Neuronal stem cell (in vitro differentiated cells): ENCODE measurements around the gene ZBTB20.

Experiments
- DNase-seq: peaks from one replicate; pipeline ENCODE4 v3.0.0-alpha.2; 2013; ENCODE audit warnings: low spot score
- H2AFZ ChIP-seq: one replicate; pipeline ENCODE4 v1.6.1; 2013; ENCODE audit warnings: mild to moderate bottlenecking, low read length, inconsistent platforms
- H2AK5ac ChIP-seq: 2 replicates; pipeline ENCODE4 v1.6.1; 2013; ENCODE audit warnings: low read depth, mild to moderate bottlenecking, inconsistent platforms, low read length, moderate library complexity, mixed read lengths
- H2BK120ac ChIP-seq: 2 replicates; pipeline ENCODE4 v1.6.1; 2013; ENCODE audit warnings: low read depth, mild to moderate bottlenecking, inconsistent platforms, low read length, moderate library complexity, mixed read lengths
- H2BK12ac ChIP-seq: one replicate; pipeline ENCODE4 v1.6.1; 2013; ENCODE audit warnings: low read length, inconsistent platforms
- H2BK15ac ChIP-seq: 2 replicates; pipeline ENCODE4 v1.6.1; 2013; ENCODE audit warnings: mild to moderate bottlenecking, low read length, inconsistent platforms, mixed read lengths
- H2BK5ac ChIP-seq: one replicate; pipeline ENCODE4 v1.6.1; 2013; ENCODE audit warnings: inconsistent platforms, mild to moderate bottlenecking, low read length, moderate library complexity
- H3K14ac ChIP-seq: one replicate; pipeline ENCODE4 v1.6.1; 2013; ENCODE audit warnings: low read length, inconsistent platforms
- H3K18ac ChIP-seq: 2 replicates; pipeline ENCODE4 v1.6.1; 2013; ENCODE audit warnings: low read length, inconsistent platforms
- H3K23ac ChIP-seq: 2 replicates; pipeline ENCODE4 v1.6.1; 2013; ENCODE audit warnings: low read depth, mild to moderate bottlenecking, mixed read lengths, low read length, inconsistent platforms; ENCODE audit not compliant: poor library complexity
- H3K27ac ChIP-seq: replicated peaks from 3 replicates; pipeline ENCODE4 v1.5.1; 2013; ENCODE audit warnings: low read length, inconsistent platforms
- H3K27me3 ChIP-seq, 3 experiments: 2 replicates each; pipeline ENCODE4 v1.6.1; 2013; ENCODE audit warnings: low read length in 3 of 3, mild to moderate bottlenecking in 2 of 3, inconsistent platforms in 1 of 3, low read depth in 1 of 3, mixed read lengths in 1 of 3, moderate library complexity in 1 of 3; ENCODE audit not compliant: control insufficient read depth in 3 of 3, insufficient read depth in 3 of 3
- H3K36me3 ChIP-seq, 2 donors: replicated peaks in 1 of 2; 2 replicates each; pipeline ENCODE4 v1.6.1; 2013; ENCODE audit warnings: low read length in 2 of 2; ENCODE audit not compliant: control insufficient read depth in 2 of 2, insufficient read depth in 2 of 2
- H3K4ac ChIP-seq: 2 replicates; pipeline ENCODE4 v1.6.1; 2013; ENCODE audit warnings: inconsistent platforms, mild to moderate bottlenecking, low read length, moderate library complexity
- H3K4me1 ChIP-seq, 2 donors: 1 replicate in 1 of 2; 2 replicates in 1 of 2; pipeline ENCODE4 v1.6.1; 2013; ENCODE audit warnings: low read length in 2 of 2, low read depth in 1 of 2; ENCODE audit not compliant: control insufficient read depth in 2 of 2, insufficient read depth in 1 of 2
- H3K4me2 ChIP-seq: one replicate; pipeline ENCODE4 v1.6.1; 2013; ENCODE audit warnings: mild to moderate bottlenecking, low read length, inconsistent platforms; ENCODE audit not compliant: insufficient read depth, poor library complexity, severe bottlenecking
- H3K4me3 ChIP-seq, 2 donors: 2 replicates each; pipeline ENCODE4 v1.5.1; 2013; ENCODE audit warnings: low read length in 2 of 2, mild to moderate bottlenecking in 2 of 2, inconsistent platforms in 1 of 2, moderate library complexity in 1 of 2
- H3K79me1 ChIP-seq: one replicate; pipeline ENCODE4 v1.6.1; 2013; ENCODE audit warnings: low read depth, mild to moderate bottlenecking, inconsistent platforms, low read length, moderate library complexity
- H3K9ac ChIP-seq: one replicate; pipeline ENCODE4 v1.6.1; 2013; ENCODE audit warnings: mild to moderate bottlenecking, low read depth, low read length, inconsistent platforms; ENCODE audit not compliant: poor library complexity
- H3K9me3 ChIP-seq, 2 donors: replicated peaks in 1 of 2; 2 replicates each; pipeline versions ENCODE3 to v1.6.1; 2013; ENCODE audit warnings: low read length in 2 of 2, mild to moderate bottlenecking in 2 of 2, inconsistent platforms in 1 of 2, low read depth in 1 of 2, mixed read lengths in 1 of 2, moderate library complexity in 1 of 2; ENCODE audit not compliant: control insufficient read depth in 2 of 2, insufficient read depth in 1 of 2
- H4K8ac ChIP-seq: one replicate; pipeline ENCODE4 v1.6.1; 2013; ENCODE audit warnings: low read depth, mild to moderate bottlenecking, inconsistent platforms, low read length, moderate library complexity
- H4K91ac ChIP-seq: one replicate; pipeline ENCODE4 v1.6.1; 2013; ENCODE audit warnings: low read length, low read depth, mild to moderate bottlenecking, inconsistent platforms; ENCODE audit not compliant: poor library complexity
- WGBS, 2 donors: extraction: QIAGEN DNeasy Blood & Tissue Kit; methylation state at CpG; one replicate each; pipeline ENCODE4 v1.1.7; 2013; ENCODE audit warnings: missing lambda C conversion rate in 2 of 2, mixed read lengths in 1 of 2; ENCODE audit not compliant: insufficient read length in 2 of 2, insufficient replicate concordance in 1 of 2; ENCODE audit errors: extremely low coverage in 2 of 2; 5-methylcytosine and 5-hydroxymethylcytosine counted together

The ZBTB20 gene

GRCh38 chr3:114892131-114892879 lies 254.8 kb downstream of the ZBTB20 start:
- Histone ChIP-seq H2AK5ac (no peak overlapping the region), H3K4ac (no peak overlapping the region), H3K27me3 (no peaks in the 10 kb centered on the region), H3K4me2 (no peak overlapping the region), H2BK5ac (no peak overlapping the region), H3K9me3 (no peaks in the 10 kb centered on the region), H2BK15ac (no peak overlapping the region), H3K79me1 (no peaks in the 10 kb centered on the region), H2AFZ (no peak overlapping the region), H2BK12ac (no peak overlapping the region), H3K27ac (no peak overlapping the region), H3K36me3 (no peaks in the 10 kb centered on the region), H3K23ac (no peak overlapping the region), H3K18ac (no peak overlapping the region), H3K9ac (no peak overlapping the region), H2BK120ac (no peak overlapping the region), H4K91ac (no peak overlapping the region), H3K4me1 (no peaks in the 10 kb centered on the region), H4K8ac (no peak overlapping the region), H3K14ac (no peak overlapping the region), H3K4me3 (no peak overlapping the region)
- WGBS, 2 donors: no CpG with 5 or more reads among the region's 2 CpGs
- DNase-seq: no peak

GRCh38 chr3:114887806-114888205 lies 259.3 kb downstream of the ZBTB20 start:
- H3K9ac ChIP-seq: no peak overlapping the region
- H3K4me2 ChIP-seq: no peak overlapping the region
- H3K18ac ChIP-seq: no peak overlapping the region

GRCh38 chr3:114886905-114887304 lies 260.2 kb downstream of the ZBTB20 start:
- Histone ChIP-seq H4K8ac (no peak overlapping the region), H3K4me1 (no peaks in the 10 kb centered on the region), H2BK5ac (no peak overlapping the region), H3K27ac (no peak overlapping the region), H3K9me3 (no peaks in the 10 kb centered on the region), H3K27me3 (no peaks in the 10 kb centered on the region), H3K14ac (no peak overlapping the region), H3K9ac (no peak overlapping the region), H3K79me1 (no peaks in the 10 kb centered on the region), H2BK120ac (no peak overlapping the region), H3K4me2 (no peak overlapping the region), H3K18ac (no peak overlapping the region), H3K4me3 (no peak overlapping the region), H3K23ac (no peak overlapping the region), H2BK15ac (no peak overlapping the region), H4K91ac (no peak overlapping the region), H3K36me3 (no peaks in the 10 kb centered on the region), H2AFZ (no peak overlapping the region), H2AK5ac (no peak overlapping the region), H2BK12ac (no peak overlapping the region), H3K4ac (no peak overlapping the region)
- DNase-seq: no peak
- no CpG with 5 or more reads among the region's 4 CpGs for WGBS, 2 donors

More at GRCh38 chr3:114887806-114888205, 259.3 kb downstream of the ZBTB20 start:
- H3K4ac ChIP-seq: no peak overlapping the region
- no peak overlapping the region for H2BK12ac ChIP-seq
- no peaks in the 10 kb centered on the region for H3K4me1 ChIP-seq
- H4K91ac ChIP-seq: no peak overlapping the region
- no peaks in the 10 kb centered on the region for H3K79me1 ChIP-seq
- H2BK5ac ChIP-seq: no peak overlapping the region
- H2BK15ac ChIP-seq: no peak overlapping the region
- no peak overlapping the region for H4K8ac ChIP-seq
- no peak overlapping the region for H3K27ac ChIP-seq
- H3K27me3 ChIP-seq: no peaks in the 10 kb centered on the region
- no peak overlapping the region for H3K23ac ChIP-seq
- H3K4me3 ChIP-seq: no peak overlapping the region
- WGBS, 2 donors: no CpG with 5 or more reads among the region's 3 CpGs
- H2AK5ac ChIP-seq: no peak overlapping the region
- H3K14ac ChIP-seq: no peak overlapping the region
- H2BK120ac ChIP-seq: no peak overlapping the region
- no peaks in the 10 kb centered on the region for H3K9me3 ChIP-seq
- no peaks in the 10 kb centered on the region for H3K36me3 ChIP-seq
- no peak for DNase-seq
- no peak overlapping the region for H2AFZ ChIP-seq

GRCh38 chr3:114884213-114884923 lies 262.7 kb downstream of the ZBTB20 start:
- H2AFZ ChIP-seq: no peak overlapping the region
- H2AK5ac ChIP-seq: no peak overlapping the region
- H3K23ac ChIP-seq: no peak overlapping the region
- H3K4me2 ChIP-seq: no peak overlapping the region
- H4K8ac ChIP-seq: no peak overlapping the region
- no CpG with 5 or more reads among the region's 8 CpGs for WGBS, 2 donors
- no peak overlapping the region for H3K4ac ChIP-seq
- no peak overlapping the region for H2BK15ac ChIP-seq
- no peak overlapping the region for H3K18ac ChIP-seq
- no peak overlapping the region for H2BK120ac ChIP-seq
- no peaks in the 10 kb centered on the region for H3K36me3 ChIP-seq
- H3K14ac ChIP-seq: no peak overlapping the region
- H2BK12ac ChIP-seq: no peak overlapping the region
- H3K27me3 ChIP-seq: no peaks in the 10 kb centered on the region
- H3K4me1 ChIP-seq: peaks cover 1 to 11% of the 10 kb centered on the region in 2 donors
- DNase-seq: no peak
- no peak overlapping the region for H3K27ac ChIP-seq
- H4K91ac ChIP-seq: no peak overlapping the region
- no peak overlapping the region for H3K4me3 ChIP-seq
- no peaks in the 10 kb centered on the region for H3K79me1 ChIP-seq
- H3K9ac ChIP-seq: no peak overlapping the region
- H2BK5ac ChIP-seq: no peak overlapping the region
- no peaks in the 10 kb centered on the region for H3K9me3 ChIP-seq
